Stimulated activated CD8-positive, alpha-beta memory T cell treated with anti-CD3 and anti-CD28 coated beads, Interleukin-7, amount 100 ng/mL, for 4 hours (primary cell): ENCODE data around the gene MAPK8IP1.
A peak's percentile ranks its signal among the peaks of the same experiment; 100 is the strongest.

Experiments used
- DNase-seq, 2 donors: peaks; one replicate each; pipeline ENCODE4 v3.0.0-alpha.2; 2020; ENCODE audit warnings: low read depth in 2 of 2

Gene MAPK8IP1

GRCh38 chr11:45926001-45926401 is 40.5 kb downstream of the MAPK8IP1 start:
- DNase-seq = no peak

- DNase-seq = no peak
These were observed 41.3 kb downstream of the MAPK8IP1 start for GRCh38 chr11:45926536-45927331.

- DNase-seq = no peak
These were observed 41.9 kb downstream of the MAPK8IP1 start for GRCh38 chr11:45927332-45927683.

GRCh38 chr11:45927684-45928413 is 42.4 kb downstream of the MAPK8IP1 start:
- DNase-seq = no peak

- DNase-seq = no peak
These were observed 43.2 kb downstream of the MAPK8IP1 start for GRCh38 chr11:45928535-45929215.

- DNase-seq = no peak
These were observed 44.1 kb downstream of the MAPK8IP1 start for GRCh38 chr11:45929486-45930030.

GRCh38 chr11:45930031-45930794 is 44.8 kb downstream of the MAPK8IP1 start:
- peak in 1 of 2 donors; percentile 14 for DNase-seq

- DNase-seq = no peak
These were observed 45.6 kb downstream of the MAPK8IP1 start for GRCh38 chr11:45930951-45931570.

GRCh38 chr11:45931739-45932138 is 46.3 kb downstream of the MAPK8IP1 start:
- no peak for DNase-seq

GRCh38 chr11:45932217-45932616 is 46.8 kb downstream of the MAPK8IP1 start:
- DNase-seq = no peak

GRCh38 chr11:45933131-45933831 is 47.8 kb downstream of the MAPK8IP1 start:
- DNase-seq = no peak

- no peak for DNase-seq
These were observed 48.6 kb downstream of the MAPK8IP1 start for GRCh38 chr11:45933846-45934579.

- no peak for DNase-seq
These were observed 49.3 kb downstream of the MAPK8IP1 start for GRCh38 chr11:45934580-45935318.

GRCh38 chr11:45935349-45936064 is 50.1 kb downstream of the MAPK8IP1 start:
- no peak for DNase-seq

GRCh38 chr11:45936511-45937054 is 51.1 kb downstream of the MAPK8IP1 start:
- no peak for DNase-seq

GRCh38 chr11:45937916-45938315 is 52.5 kb downstream of the MAPK8IP1 start:
- no peak for DNase-seq

- DNase-seq = no peak
These were observed 54.4 kb downstream of the MAPK8IP1 start for GRCh38 chr11:45939836-45940235.

GRCh38 chr11:45941285-45941684 is 55.8 kb downstream of the MAPK8IP1 start:
- no peak for DNase-seq
